ENCODE results near the gene ATF7IP2. TPM values are rescaled to one million over a fixed set of nuclear protein-coding genes. Genes with fewer than 3 reads are reported as not detected.

Gene ATF7IP2
- total RNA-seq, 6 donors from 2014 or later, result 4.2 to 13.6 (median 10.2) TPM

- DNase-seq, result no peak
- Histone ChIP-seq H3K27me3 (no peaks in the 10 kb centered on the region), H3K36me3 (no peaks in the 10 kb centered on the region), H3K27ac (no peak overlapping the region), H3K4me1 (no peaks in the 10 kb centered on the region), H3K9me3 (no peaks in the 10 kb centered on the region), H3K4me3 (no peak overlapping the region)
- WGBS, 2 donors, result 75 to 93% methylated on average over 1 of the region's 1 CpG
- no peak for ATAC-seq (ENCODE audit: low FRiP score in 2 of 2)
- no peak for TF ChIP-seq EP300 (IDR thresholded peaks at IDR 0.05)
These were observed 9.6 kb upstream of the ATF7IP2 start for GRCh38 chr16:10376229-10376628.

- ATAC-seq (ENCODE audit: low FRiP score in 2 of 2) (no peak), DNase-seq (no peak)
- H3K9me3 ChIP-seq, result no peaks in the 10 kb centered on the region
- no peaks in the 10 kb centered on the region for H3K27me3 ChIP-seq
- no peak overlapping the region for H3K4me3 ChIP-seq
- H3K4me1 ChIP-seq, result peaks cover 0 to 10% (median 6%) of the 10 kb centered on the region in 4 donors
- H3K36me3 ChIP-seq, result no peaks in the 10 kb centered on the region
- H3K27ac ChIP-seq, result no peak overlapping the region
- TF ChIP-seq POLR2A (IDR thresholded peaks at IDR 0.05) (no peak), POLR2AphosphoS5 (IDR thresholded peaks at IDR 0.05) (no peak), EP300 (IDR thresholded peaks at IDR 0.05) (no peak), CTCF (IDR thresholded peaks at IDR 0.05) (no peak)
- whole genome bisulfite sequencing, 2 donors, result 87 to 91% methylated on average over 3 of the region's 3 CpGs
These were observed 2.2 kb upstream of the ATF7IP2 start for GRCh38 chr16:10383626-10384025.

- DNase-seq, result no peak
- Histone ChIP-seq H3K27ac (peak overlapping the region; percentile 72 to 86 (median 82)), H3K9me3 (no peaks in the 10 kb centered on the region), H3K36me3 (no peaks in the 10 kb centered on the region), H3K4me3 (peak overlapping the region; percentile 46 to 67 (median 58)), H3K27me3 (no peaks in the 10 kb centered on the region), H3K4me1 (peaks cover 0 to 10% (median 6%) of the 10 kb centered on the region in 4 donors)
- ATAC-seq (ENCODE audit: low FRiP score in 2 of 2), result no peak
- TF ChIP-seq POLR2AphosphoS5 (IDR thresholded peaks at IDR 0.05), result no peak
- no peak for TF ChIP-seq EP300 (IDR thresholded peaks at IDR 0.05)
- TF ChIP-seq POLR2A (IDR thresholded peaks at IDR 0.05), result no peak
- no peak for TF ChIP-seq CTCF (IDR thresholded peaks at IDR 0.05)
- 9 to 11% methylated on average over 14 of the region's 14 CpGs for WGBS, 2 donors
These were observed 748 bp downstream of the ATF7IP2 start for GRCh38 chr16:10386517-10387100.

- H3K4me1 ChIP-seq, result peaks cover 0 to 10% (median 6%) of the 10 kb centered on the region in 4 donors
- WGBS, 2 donors, result 62 to 67% methylated on average over 5 of the region's 5 CpGs
- H3K4me3 ChIP-seq, result peak overlapping the region in 3 of 4 donors; percentile 55 to 67 (median 61)
- H3K27ac ChIP-seq, result no peak overlapping the region
- no peaks in the 10 kb centered on the region for H3K9me3 ChIP-seq
- TF ChIP-seq EP300 (IDR thresholded peaks at IDR 0.05) (no peak), POLR2AphosphoS5 (IDR thresholded peaks at IDR 0.05) (no peak), POLR2A (IDR thresholded peaks at IDR 0.05) (no peak), CTCF (IDR thresholded peaks at IDR 0.05) (no peak)
- DNase-seq (no peak), ATAC-seq (ENCODE audit: low FRiP score in 2 of 2) (no peak)
- no peaks in the 10 kb centered on the region for H3K36me3 ChIP-seq
- no peaks in the 10 kb centered on the region for H3K27me3 ChIP-seq
These were observed 1.3 kb downstream of the ATF7IP2 start for GRCh38 chr16:10387188-10387617.

GRCh38 chr16:10388988-10389387 lies 3.1 kb downstream of the ATF7IP2 start:
- 78 to 90% methylated on average over 5 of the region's 5 CpGs for WGBS, 2 donors

More at GRCh38 chr16:10388988-10389387, 3.1 kb downstream of the ATF7IP2 start:
- Histone ChIP-seq H3K36me3 (no peaks in the 10 kb centered on the region), H3K4me1 (peaks cover 0 to 10% (median 6%) of the 10 kb centered on the region in 4 donors), H3K9me3 (no peaks in the 10 kb centered on the region), H3K27me3 (no peaks in the 10 kb centered on the region), H3K27ac (no peak overlapping the region), H3K4me3 (no peak overlapping the region)
- TF ChIP-seq POLR2A (IDR thresholded peaks at IDR 0.05), result no peak
- no peak for TF ChIP-seq CTCF (IDR thresholded peaks at IDR 0.05)
- no peak for TF ChIP-seq POLR2AphosphoS5 (IDR thresholded peaks at IDR 0.05)
- no peak for TF ChIP-seq EP300 (IDR thresholded peaks at IDR 0.05)
- DNase-seq (no peak), ATAC-seq (ENCODE audit: low FRiP score in 2 of 2) (no peak)
